ENCODE measurements around the gene MEGF10. TPM values are rescaled to one million over a fixed set of nuclear protein-coding genes. Genes with fewer than 3 reads are reported as not detected.
"Not testable (repeated sequence)": the region's sequence is repeated elsewhere in the genome, so short reads cannot be mapped to it uniquely, and the experiment has no call there.

Gene MEGF10
- total RNA-seq: 1 to 10 TPM in 3 of 4 donors, under 1 TPM in 1; 0.47 to 2.7 (median 1.4) TPM
- 0.25 TPM for polyA plus RNA-seq
- long read RNA-seq, donor 1, partial matches to known transcripts: 2 of 3 reads
- long read RNA-seq, donor 1, other reads (novel, unspliced or antisense): 1 of 3 reads
- long read RNA-seq, donor 2: 0 reads
- long read RNA-seq, donor 3, partial matches to known transcripts: 0 of 1 reads
- long read RNA-seq, donor 3, other reads (novel, unspliced or antisense): 1 of 1 reads
- long read RNA-seq, donor 4: 0 reads

DNA sequence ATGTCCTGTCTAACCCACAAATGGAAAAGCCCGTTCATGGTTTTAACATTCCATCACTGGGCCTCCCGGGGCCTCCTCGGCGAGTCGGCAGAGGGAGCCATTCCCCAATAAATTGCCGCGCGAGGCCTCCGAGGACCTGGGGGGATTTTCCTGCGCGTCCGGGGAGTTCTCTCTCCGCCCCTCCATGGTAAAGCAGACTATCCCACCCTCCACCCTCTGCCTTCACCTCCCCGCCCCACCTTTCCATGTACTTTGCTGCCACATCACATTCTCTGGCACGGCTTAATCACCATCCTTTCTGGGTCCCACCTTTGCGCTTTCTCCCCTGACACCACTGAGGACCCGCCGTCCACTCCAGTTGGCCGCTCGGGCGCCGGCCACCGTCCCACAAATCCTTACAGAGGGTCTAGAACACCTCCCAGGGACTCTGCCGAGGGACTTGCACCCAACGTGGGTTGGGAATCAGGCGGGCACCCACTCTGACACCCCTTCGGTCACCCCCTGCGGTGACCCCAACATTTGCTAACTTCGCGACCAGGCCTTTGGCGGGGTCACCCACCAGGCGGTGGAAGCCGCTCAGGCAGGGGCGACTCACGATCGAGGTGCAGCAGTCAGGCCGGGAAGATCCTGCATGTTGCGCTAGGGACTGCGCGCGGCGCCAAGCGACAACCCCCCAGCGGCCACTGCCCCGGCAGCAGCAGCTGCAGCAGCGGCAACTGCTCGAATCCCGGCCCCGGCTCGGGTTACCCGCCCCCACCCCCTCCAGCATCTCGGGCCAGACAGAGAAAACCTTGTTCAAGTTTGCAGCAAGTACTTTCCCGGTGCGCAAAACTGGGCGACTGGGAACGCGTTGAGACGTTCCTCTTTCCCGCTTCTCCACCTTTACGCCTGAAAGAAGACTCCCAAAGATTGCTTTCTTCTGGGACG, at the start of gene MEGF10:
MEGF10 (plus strand) TSS at position 778 of the 927 bp plus-strand sequence. CDS start 40,513 bp downstream, outside the sequence.
- intact Hi-C loops (cut with DNase I): loop anchor here in 3 of 4 donors (2.0 to 10.0 kb wide), 5 partner anchors 147 to 205 kb away; no protein-coding TSS in a partner anchor
- peak; percentile 29 to 79 (median 73) for DNase-seq
- WGBS: 2% methylated on average over 61 of the region's 61 CpGs

DNA sequence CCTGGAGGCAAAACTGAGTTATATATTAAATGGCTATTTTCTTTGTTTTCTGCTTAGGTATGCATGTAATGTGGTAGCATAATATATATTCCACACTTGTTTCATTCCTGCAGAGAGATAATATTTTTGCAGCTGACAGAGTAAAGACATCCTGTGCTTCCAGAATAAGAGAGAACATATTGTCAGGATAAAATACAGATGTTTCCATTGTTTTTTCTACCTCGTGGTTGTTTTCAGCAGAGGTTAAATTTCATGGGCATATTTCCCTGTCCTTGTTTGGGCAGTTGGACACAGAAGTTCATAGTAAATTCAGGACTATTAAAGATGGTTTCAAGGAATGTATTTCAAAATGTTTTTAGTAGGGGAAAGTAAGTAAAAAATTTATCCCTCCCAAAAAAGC, 47.6 kb upstream of the MEGF10 start:
- intact Hi-C loops (cut with DNase I): no loop called here
- no peak overlapping the region for H3K27ac ChIP-seq (ENCODE audit: low read length)
- H3K4me3 ChIP-seq (ENCODE audit: low read length): no peak overlapping the region
- WGBS: 19% methylated on average over 1 of the region's 1 CpG
- H3K4me1 ChIP-seq (ENCODE audit: control insufficient read depth, insufficient read depth, low read length): no peaks in the 10 kb centered on the region
- ATAC-seq (no peak), DNase-seq (no peak)
- no peaks in the 10 kb centered on the region for H3K27me3 ChIP-seq (ENCODE audit: control insufficient read depth, insufficient read depth)
- H3K9me3 ChIP-seq (ENCODE audit: control insufficient read depth, low read length): no peaks in the 10 kb centered on the region

More for the DNA sequence above, at the start of gene MEGF10:
- H3K27ac ChIP-seq (ENCODE audit: low read length): no peak within 1 kb of the TSS
- H3K4me3 ChIP-seq (ENCODE audit: low read length): peak within 1 kb of the TSS; percentile 2
- no peaks in the 10 kb centered on the region for H3K4me1 ChIP-seq (ENCODE audit: control insufficient read depth, insufficient read depth, low read length)
- no peaks in the 10 kb centered on the region for H3K27me3 ChIP-seq (ENCODE audit: control insufficient read depth, insufficient read depth)
- H3K9me3 ChIP-seq (ENCODE audit: control insufficient read depth, low read length): no peaks in the 10 kb centered on the region
- ATAC-seq: peak; percentile 79 to 87

DNA sequence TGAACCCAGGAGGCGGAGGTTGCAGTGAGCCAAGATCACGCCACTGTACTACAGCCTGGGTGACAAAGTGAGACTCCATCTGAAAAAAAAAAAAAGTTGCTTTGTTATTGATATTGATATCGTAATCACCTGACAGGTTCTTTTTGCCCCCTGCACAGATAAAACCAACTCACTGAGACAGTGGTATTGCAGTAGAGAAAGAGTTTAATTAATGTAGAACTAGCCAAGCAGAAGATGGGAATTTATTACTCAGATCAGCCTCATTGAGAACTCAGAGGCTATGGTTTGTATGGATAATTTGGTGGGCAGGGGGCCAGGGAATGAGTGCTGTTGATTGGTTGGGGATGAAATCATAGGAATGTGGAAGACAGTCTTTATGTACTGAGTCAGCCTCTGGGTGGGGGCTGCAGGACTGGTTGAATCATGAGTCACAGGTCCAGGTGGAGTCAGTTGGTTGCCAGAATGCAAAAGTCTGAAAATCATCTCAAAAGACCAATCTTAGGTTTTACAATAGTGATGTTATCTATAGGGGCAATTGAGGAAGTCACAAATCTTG, 35.8 kb upstream of the MEGF10 start:
- Histone ChIP-seq H3K4me3 (ENCODE audit: low read length) (no peak overlapping the region), H3K27me3 (ENCODE audit: control insufficient read depth, insufficient read depth) (no peaks in the 10 kb centered on the region), H3K4me1 (ENCODE audit: control insufficient read depth, insufficient read depth, low read length) (no peaks in the 10 kb centered on the region), H3K27ac (ENCODE audit: low read length) (no peak overlapping the region), H3K9me3 (ENCODE audit: control insufficient read depth, low read length) (no peaks in the 10 kb centered on the region)
- ATAC-seq: no peak
- intact Hi-C loops (cut with DNase I): no loop called here
- 98% methylated on average over 3 of the region's 3 CpGs for WGBS
- no peak for DNase-seq

DNA sequence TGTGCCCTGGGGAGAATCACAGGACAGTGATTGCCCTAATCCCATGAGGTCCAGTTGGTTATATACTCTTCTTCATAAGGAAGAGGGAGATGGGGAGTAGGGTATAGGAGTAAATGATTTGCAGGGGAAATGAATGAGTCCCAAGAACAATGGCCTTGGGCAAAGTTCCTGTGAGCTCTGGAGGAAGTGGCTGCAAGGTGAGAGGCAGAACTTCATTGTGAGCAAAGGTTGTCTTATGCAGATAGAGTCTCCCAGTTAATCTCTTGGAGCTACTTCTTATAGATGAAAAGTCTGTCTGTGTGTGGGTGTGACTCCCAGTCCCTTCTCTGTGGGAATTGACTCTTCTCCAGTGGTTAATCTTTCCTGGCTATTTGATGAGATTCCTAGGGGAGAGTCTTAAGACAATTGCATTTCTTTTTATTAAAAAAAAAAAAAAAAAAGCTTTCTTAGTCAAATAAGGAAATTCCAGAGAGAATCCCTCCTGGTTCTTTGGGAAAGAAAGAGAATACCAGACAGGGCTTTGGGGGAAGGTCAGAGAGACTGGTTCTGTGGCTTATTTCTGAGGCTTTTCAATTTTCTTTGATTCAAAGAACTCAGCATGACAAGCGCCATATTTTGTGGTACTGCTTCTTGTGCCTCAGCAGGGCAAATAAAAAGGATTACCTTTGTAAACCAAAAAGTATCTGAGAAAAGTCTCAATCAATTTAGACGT, 33.6 kb upstream of the MEGF10 start:
- DNase-seq (no peak), ATAC-seq (no peak)
- Histone ChIP-seq H3K4me1 (ENCODE audit: control insufficient read depth, insufficient read depth, low read length) (no peaks in the 10 kb centered on the region), H3K9me3 (ENCODE audit: control insufficient read depth, low read length) (no peaks in the 10 kb centered on the region), H3K27me3 (ENCODE audit: control insufficient read depth, insufficient read depth) (no peaks in the 10 kb centered on the region), H3K4me3 (ENCODE audit: low read length) (no peak overlapping the region), H3K27ac (ENCODE audit: low read length) (no peak overlapping the region)
- WGBS: 84% methylated on average over 2 of the region's 2 CpGs
- intact Hi-C loops (cut with DNase I): no loop called here

DNA sequence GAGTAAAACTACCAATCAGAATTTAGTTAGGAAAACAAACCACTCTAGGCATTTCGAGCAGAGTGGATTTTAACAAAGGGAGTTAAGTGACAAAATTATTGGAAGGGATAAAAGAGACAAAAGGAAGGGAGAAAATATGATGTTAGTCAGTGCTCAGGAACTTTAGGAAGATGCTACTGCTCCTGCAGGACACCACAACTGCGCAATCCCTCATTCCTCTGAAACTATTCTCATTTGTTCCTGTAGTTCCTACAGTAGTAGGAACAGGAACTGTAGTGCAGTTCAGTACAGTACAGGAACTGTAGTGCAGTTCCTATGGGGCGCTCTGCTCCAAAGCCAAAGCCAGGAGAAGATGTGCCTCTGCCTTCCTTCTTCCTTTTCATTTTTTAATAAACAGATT, 29.9 kb upstream of the MEGF10 start:
- no peaks in the 10 kb centered on the region for H3K9me3 ChIP-seq (ENCODE audit: control insufficient read depth, low read length)
- DNase-seq: no peak
- no peak overlapping the region for H3K4me3 ChIP-seq (ENCODE audit: low read length)
- no peaks in the 10 kb centered on the region for H3K27me3 ChIP-seq (ENCODE audit: control insufficient read depth, insufficient read depth)
- intact Hi-C loops (cut with DNase I): no loop called here
- no peak for ATAC-seq
- no peaks in the 10 kb centered on the region for H3K4me1 ChIP-seq (ENCODE audit: control insufficient read depth, insufficient read depth, low read length)
- H3K27ac ChIP-seq (ENCODE audit: low read length): no peak overlapping the region
- WGBS: 84% methylated on average over 3 of the region's 3 CpGs

DNA sequence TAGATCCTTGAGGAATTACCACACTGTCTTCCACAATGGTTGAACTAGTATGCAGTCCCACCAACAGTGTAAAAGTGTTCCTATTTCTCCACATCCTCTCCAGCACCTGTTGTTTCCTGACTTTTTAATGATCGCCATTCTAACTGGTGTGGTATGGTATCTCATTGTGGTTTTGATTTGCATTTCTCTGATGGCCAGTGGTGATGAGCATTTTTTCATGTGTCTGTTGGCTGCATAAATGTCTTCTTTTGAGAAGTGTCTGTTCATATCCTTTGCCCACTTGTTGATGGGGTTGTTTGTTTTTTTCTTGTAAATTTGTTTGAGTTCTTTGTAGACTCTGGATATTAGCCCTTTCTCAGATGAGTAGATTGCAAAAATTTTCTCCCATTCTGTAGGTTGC, 25.1 kb upstream of the MEGF10 start:
- H3K4me1 ChIP-seq (ENCODE audit: control insufficient read depth, insufficient read depth, low read length); ATAC-seq; H3K9me3 ChIP-seq (ENCODE audit: control insufficient read depth, low read length); DNase-seq; intact Hi-C loops (cut with DNase I); H3K4me3 ChIP-seq (ENCODE audit: low read length); H3K27ac ChIP-seq (ENCODE audit: low read length); H3K27me3 ChIP-seq (ENCODE audit: control insufficient read depth, insufficient read depth): not testable (repeated sequence)
- 92% methylated on average over 1 of the region's 1 CpG for WGBS

DNA sequence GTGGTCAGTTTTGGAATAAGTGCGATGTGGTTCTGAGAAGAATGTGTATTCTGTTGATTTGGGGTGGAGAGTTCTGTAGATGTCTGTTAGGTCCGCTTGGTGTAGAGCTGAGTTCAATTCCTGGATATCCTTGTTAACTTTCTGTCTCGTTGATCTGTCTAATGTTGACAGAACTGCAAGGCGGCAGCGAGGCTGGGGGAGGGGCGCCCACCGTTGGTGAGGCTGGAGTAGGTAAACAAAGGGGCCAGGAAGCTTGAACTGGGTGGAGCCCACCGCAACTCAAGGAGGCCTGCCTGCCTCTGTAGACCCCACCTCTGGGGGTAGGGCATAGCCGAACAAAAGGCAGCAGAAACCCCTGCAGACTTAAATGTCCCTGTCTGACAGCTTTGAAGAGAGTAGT, 22.3 kb upstream of the MEGF10 start:
- H3K4me3 ChIP-seq (ENCODE audit: low read length); H3K27me3 ChIP-seq (ENCODE audit: control insufficient read depth, insufficient read depth); ATAC-seq; H3K27ac ChIP-seq (ENCODE audit: low read length); H3K9me3 ChIP-seq (ENCODE audit: control insufficient read depth, low read length); intact Hi-C loops (cut with DNase I); H3K4me1 ChIP-seq (ENCODE audit: control insufficient read depth, insufficient read depth, low read length): not testable (repeated sequence)
- DNase-seq: peak in 1 of 3 donors; percentile 32
- 57% methylated on average over 9 of the region's 9 CpGs for WGBS

DNA sequence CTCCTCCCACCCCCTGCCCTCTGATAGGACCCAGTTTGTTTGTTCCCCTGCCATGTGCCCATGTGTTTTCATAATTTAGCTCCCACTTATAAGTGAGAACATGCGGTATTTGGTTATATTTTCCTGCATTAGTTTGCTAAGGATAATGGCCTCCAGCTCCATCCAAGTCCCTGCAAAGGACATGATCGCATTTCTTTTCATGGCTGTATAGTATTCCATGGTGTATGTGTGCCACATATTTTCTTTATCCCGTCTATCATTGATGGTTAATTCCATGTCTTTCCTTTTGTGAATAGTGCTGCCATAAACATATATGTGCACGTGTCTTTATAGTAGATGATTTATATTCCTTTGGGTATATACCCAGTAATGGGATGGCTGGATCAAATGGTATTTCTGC, 19.9 kb upstream of the MEGF10 start:
- H3K9me3 ChIP-seq (ENCODE audit: control insufficient read depth, low read length); H3K27me3 ChIP-seq (ENCODE audit: control insufficient read depth, insufficient read depth); H3K4me3 ChIP-seq (ENCODE audit: low read length); H3K27ac ChIP-seq (ENCODE audit: low read length); H3K4me1 ChIP-seq (ENCODE audit: control insufficient read depth, insufficient read depth, low read length); intact Hi-C loops (cut with DNase I); ATAC-seq; DNase-seq: not testable (repeated sequence)
- WGBS: 90% methylated on average over 4 of the region's 4 CpGs

DNA sequence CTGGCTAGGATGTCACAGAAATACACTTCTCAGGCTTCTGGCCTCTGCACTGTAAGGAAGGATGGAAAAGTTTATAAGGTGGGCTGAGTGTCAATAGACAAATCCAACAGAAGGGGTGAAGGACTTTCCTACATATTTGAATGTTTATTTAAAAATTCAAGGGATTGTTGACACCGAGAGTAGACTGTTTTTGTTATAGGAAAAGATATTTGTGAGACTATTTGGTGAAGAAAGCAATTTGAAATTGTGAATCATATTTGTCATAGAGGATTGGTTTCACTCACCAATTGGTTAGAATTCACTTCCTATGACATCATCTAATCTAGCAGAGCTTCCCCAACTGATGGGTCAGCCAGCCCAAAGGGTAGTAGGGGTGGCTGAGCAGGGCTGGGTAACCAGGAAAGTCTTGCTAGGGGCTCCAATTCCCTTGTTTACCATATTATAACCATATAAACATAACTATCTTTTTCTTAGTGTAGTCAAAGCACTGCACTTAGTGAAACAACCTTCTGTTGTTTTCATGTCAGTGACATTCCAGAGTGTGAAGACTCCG, 14.9 kb upstream of the MEGF10 start:
- ATAC-seq: no peak
- peaks cover 3% of the 10 kb centered on the region for H3K27me3 ChIP-seq (ENCODE audit: control insufficient read depth, insufficient read depth)
- H3K4me1 ChIP-seq (ENCODE audit: control insufficient read depth, insufficient read depth, low read length): no peaks in the 10 kb centered on the region
- no peak overlapping the region for H3K27ac ChIP-seq (ENCODE audit: low read length)
- H3K9me3 ChIP-seq (ENCODE audit: control insufficient read depth, low read length): no peaks in the 10 kb centered on the region
- no peak for DNase-seq
- H3K4me3 ChIP-seq (ENCODE audit: low read length): no peak overlapping the region
- WGBS: 76% methylated on average over 2 of the region's 2 CpGs
- intact Hi-C loops (cut with DNase I): no loop called here

DNA sequence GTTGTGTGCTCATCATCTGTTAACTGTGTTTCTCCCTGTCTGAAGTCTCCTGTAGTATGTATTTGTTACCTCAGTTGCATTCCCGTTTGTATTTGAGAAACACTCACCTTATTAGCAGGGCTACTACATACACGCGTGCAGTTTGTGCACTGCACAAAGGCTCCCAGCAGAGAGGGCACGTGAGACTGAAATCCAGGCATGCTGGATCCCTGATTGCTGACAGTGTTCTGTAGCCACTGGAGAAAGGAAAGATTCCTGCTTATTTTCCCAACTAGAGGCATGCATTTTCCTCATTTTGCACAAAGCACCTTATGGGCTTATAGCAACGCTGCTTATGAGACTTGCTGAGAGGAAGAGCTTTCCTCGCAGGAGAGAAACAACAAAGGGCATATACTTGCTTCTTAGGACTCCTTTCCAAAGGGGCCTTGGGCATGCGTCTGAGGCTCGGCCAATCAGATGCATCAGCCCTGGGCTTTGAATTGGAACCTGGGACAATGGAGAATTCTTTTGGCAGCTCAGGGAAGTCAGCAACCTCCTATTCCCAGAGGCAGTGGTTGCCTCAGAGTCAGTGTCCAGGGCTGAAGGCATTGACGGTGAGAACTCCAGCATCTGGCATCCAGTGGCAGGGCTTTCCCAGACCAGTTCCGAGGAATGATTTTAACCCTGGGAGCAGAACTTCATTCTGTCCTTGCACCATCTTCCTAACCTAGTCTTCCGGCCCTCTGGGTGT, 9.9 kb upstream of the MEGF10 start:
- no peaks in the 10 kb centered on the region for H3K9me3 ChIP-seq (ENCODE audit: control insufficient read depth, low read length)
- H3K27ac ChIP-seq (ENCODE audit: low read length): no peak overlapping the region
- DNase-seq (no peak), ATAC-seq (no peak)
- no peak overlapping the region for H3K4me3 ChIP-seq (ENCODE audit: low read length)
- WGBS: 74% methylated on average over 11 of the region's 11 CpGs
- H3K4me1 ChIP-seq (ENCODE audit: control insufficient read depth, insufficient read depth, low read length): no peaks in the 10 kb centered on the region
- intact Hi-C loops (cut with DNase I): no loop called here
- H3K27me3 ChIP-seq (ENCODE audit: control insufficient read depth, insufficient read depth): peaks cover 3% of the 10 kb centered on the region
